GM18868 (cell line): ENCODE data around the gene KCNK7.

Experiments
- ATAC-seq: cut with Tn5 transposase; IDR thresholded peaks from one replicate; pipeline ENCODE4 v1.9.1; 2021; ENCODE audit warnings: mild to moderate bottlenecking, moderate library complexity; ENCODE audit not compliant: unreplicated experiment

KCNK7 gene

GRCh38 chr11:65629579-65629978 lies 34.0 kb upstream of the KCNK7 start:
- ATAC-seq = no peak

GRCh38 chr11:65627202-65627601 lies 31.6 kb upstream of the KCNK7 start:
- no peak for ATAC-seq

DNA sequence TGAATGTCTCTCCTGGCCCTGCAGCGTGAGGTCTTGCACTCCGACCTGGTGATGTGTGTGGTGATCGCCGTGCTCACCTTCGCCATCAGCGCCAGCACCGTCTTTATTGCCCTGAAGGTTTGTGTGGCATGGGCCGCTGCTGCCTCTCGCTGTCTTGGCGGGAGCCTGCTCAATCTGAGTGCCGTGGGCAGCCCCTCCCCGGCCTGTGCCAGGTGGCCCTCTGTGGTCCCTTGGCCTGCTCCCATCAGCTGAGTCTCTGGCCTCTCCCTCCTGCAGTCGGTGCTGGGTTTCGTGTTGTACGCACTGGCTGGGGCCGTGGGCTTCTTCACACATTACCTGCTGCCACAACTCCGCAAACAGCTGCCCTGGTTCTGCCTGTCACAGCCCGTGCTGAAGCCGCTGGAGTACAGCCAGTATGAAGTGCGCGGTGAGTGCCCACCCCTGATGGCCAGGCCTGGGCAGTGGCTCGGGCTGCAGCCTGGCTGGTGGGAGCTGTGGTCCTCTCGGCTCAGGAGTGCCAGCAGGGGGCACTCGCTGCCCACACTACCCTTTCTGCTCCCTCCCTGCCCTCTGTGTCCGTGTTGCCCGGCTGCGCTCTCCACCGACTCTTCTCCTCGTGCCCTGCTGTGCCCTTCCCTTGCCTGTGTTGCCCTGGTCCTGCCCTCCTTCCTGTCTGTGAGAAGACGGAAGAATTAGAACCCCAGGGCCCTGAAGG lies 30.2 kb upstream of the KCNK7 start:
- ATAC-seq = no peak

- ATAC-seq = no peak
These were observed 29.5 kb upstream of the KCNK7 start for GRCh38 chr11:65624931-65625627.

GRCh38 chr11:65623852-65624616 lies 28.4 kb upstream of the KCNK7 start:
- ATAC-seq = no peak

DNA sequence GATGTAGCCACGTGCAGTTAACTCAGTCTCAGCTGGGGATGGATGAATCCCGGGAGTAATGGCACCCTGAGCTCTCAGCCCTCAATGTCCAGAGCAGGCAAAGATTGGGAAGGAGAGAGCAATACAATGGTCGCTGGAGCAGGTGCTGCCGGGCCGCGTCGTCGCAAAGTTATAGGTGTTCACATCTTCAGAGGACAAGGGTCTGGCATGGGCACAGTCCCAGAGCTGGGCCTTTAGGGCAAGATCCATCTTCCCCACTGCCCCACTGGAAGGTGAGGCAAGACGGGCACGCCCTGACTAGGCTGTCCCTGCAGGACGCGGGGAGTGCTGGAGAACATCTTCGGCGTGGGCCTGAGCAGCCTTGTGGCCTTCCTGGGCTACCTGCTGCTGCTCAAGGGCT lies 27.6 kb upstream of the KCNK7 start:
- no peak for ATAC-seq

- ATAC-seq = no peak
These were observed 26.4 kb upstream of the KCNK7 start for GRCh38 chr11:65622011-65622410.

- no peak for ATAC-seq
These were observed 25.9 kb upstream of the KCNK7 start for GRCh38 chr11:65621460-65621859.

- ATAC-seq = no peak
These were observed 25.1 kb upstream of the KCNK7 start for GRCh38 chr11:65620666-65621065.

GRCh38 chr11:65619281-65619928 lies 23.8 kb upstream of the KCNK7 start:
- ATAC-seq = no peak

DNA sequence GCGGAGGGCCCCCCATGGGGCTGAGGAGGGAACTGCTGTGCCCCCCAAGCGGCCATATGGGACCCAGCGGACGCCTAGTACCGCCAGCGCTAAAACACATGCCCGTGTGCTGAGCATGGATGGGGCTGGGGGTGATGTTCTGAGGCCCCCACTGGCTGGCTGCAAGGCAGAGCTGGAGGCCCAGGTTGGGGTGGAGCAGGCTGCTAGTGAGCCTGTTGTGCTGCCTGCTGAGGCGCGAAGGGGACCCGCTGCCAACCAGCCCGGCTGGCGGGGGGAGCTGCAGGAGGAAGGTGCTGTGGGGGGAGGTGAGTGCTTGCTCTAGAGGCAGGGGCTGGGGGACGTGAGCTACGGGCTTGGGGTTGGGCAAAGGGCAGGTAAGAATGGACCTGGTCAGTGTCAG lies 23.2 kb upstream of the KCNK7 start:
- ATAC-seq = no peak

GRCh38 chr11:65617990-65618751 lies 22.6 kb upstream of the KCNK7 start:
- ATAC-seq = no peak

- no peak for ATAC-seq
These were observed 21.7 kb upstream of the KCNK7 start for GRCh38 chr11:65617136-65617850.

DNA sequence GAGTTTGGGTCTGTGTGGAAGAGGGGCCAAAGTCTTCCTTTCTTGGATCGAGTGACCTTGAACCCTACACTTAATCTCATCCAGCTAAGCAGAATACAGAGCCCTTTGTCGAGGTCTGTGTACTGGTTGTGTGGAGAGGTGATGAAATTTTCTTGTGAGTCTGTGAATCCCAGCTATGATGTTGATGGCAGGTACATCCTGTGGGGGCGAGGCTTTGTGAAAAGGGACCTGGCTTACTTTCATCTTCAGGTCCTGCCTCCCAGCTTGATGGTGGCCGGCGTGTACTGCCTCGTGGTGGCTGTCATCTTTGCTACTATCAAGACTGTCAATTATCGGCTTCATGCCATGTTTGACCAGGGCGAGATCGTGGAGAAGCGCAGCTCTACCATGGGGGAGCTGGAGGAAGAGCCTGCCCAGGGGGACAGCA lies 21.0 kb upstream of the KCNK7 start:
- no peak for ATAC-seq

- peak; percentile 7 for ATAC-seq
These were observed 20.5 kb upstream of the KCNK7 start for GRCh38 chr11:65615950-65616574.

DNA sequence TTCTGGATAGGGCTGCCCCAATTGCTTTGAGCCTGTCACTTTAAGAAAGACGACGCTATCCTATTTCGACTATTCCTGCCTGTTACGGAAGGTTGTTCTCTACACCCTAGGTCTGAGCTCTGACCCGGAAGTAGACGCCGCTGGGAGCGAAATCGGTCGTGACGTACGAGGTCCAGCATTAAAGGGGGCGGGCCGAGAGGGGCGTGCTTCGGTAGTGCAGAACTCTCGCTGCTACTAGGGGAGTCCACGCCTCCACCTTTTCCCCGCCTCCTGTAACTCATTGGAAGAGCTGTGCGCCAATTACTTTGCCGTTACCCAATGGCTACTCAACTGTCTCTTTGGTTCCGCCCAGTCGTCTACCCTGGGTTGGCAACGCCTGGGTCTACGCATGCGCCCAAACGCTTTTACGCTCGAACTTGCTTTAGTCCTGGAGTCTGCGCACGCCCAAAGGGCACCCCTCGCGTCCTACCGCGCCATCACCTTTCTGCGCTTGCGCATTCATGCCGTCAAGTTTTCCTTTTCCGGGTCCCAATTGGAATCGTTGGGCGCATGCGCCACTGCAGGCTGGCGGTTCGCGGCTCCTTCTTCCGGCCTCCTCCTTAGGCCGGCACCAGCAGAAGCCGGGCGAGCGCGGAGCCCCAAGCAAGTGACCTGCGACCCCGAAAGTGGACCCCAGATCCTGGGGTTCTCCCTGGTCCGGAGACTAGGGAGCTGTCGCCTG lies 19.8 kb upstream of the KCNK7 start, which contains the start of gene PCNX3:
Gene PCNX3, plus strand, starts transcription at position 548 of the 721 bp plus-strand sequence. CDS start 536 bp downstream, outside the sequence.
- peak; percentile 80 for ATAC-seq

DNA sequence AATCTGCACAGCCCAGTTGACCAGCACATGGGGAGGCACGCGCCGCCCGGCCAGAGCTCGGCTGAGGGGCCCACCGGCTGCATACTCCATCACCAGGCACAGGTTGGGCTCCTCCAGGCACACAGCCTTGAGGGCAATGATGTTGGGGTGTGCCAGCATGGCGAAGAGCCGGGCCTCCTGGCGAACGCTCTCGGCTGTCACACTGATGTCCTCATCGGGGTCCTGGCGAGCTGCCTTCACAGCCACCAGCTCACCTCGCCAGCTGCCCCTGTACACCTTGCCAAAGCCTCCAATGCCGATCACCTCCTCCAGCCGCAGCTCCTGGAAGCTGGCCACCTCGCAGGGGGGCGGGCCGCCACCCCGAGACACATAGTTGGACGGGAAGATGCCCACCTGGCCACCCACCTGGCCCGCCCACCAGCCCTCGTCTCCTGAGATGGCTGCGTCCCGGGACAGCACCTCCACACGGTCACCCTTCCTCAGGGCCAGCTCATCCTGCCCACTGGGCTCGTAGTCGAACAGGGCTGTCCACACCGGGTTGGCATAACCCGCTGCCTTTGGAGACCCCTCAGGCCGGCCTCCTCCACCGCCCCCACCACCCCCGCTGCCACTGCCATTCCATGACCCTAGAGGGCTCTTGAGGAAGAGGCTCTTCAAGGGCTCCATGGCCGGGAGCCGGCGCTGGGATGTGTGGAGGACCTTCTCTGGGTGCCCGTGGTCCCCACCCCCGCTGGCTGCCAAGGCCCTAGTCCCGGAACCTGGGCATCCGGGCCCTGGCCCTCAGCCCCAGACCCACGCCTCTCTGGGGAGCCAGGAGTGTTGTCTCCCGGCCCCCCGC lies 17.7 kb upstream of the KCNK7 start:
- ATAC-seq = no peak

GRCh38 chr11:65612691-65613090 lies 17.1 kb upstream of the KCNK7 start:
- no peak for ATAC-seq
